Right renal pelvis (tissue), 4 donors: Measurements from ENCODE around the gene CREB1. TPM values are rescaled to one million over a fixed set of nuclear protein-coding genes. Genes with fewer than 3 reads are reported as not detected.
"Not testable (repeated sequence)": the region's sequence is repeated elsewhere in the genome, so short reads cannot be mapped to it uniquely, and the experiment has no call there.

Experiments
- DNase-seq, 4 donors: peaks; one replicate each; pipeline ENCODE4 v3.0.0-alpha.2; 2013; ENCODE audit warnings: low read depth in 4 of 4, low spot score in 3 of 4, missing footprints in 1 of 4
- polyA plus RNA-seq, 4 donors: library from polyadenylated mRNA; unstranded; fragments of 120-200 nt; gene quantifications; one replicate each; pipeline ENCODE4 v1.2.1, GENCODE V29; 2013; ENCODE audit not compliant: insufficient read length in 4 of 4

The CREB1 gene
- polyA plus RNA-seq, 4 donors = 60.7 to 74.9 (median 70.8) TPM

DNA sequence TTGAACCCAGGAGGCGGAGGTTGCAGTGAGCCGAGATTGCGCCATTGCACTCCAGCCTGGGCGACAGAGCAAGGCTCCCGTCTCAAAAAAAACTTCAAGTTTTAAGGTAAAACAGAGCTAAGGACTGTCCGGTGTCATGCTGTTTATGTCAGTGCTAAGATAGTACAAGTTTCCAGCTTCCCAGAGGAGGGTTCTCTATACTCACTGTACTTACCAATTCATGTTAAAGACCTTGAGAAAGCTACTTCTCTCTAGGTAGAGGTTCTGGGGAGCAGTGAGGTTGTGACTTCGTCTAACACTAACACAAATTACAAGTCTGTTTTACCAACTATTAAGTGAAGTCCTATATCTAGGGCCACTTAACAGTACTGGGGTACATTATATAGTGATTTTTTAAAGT is 76.6 kb downstream of the CREB1 start:
- no peak for DNase-seq

- DNase-seq = no peak
Measured at GRCh38 chr2:207606829-207607228, 77.1 kb downstream of the CREB1 start.

DNA sequence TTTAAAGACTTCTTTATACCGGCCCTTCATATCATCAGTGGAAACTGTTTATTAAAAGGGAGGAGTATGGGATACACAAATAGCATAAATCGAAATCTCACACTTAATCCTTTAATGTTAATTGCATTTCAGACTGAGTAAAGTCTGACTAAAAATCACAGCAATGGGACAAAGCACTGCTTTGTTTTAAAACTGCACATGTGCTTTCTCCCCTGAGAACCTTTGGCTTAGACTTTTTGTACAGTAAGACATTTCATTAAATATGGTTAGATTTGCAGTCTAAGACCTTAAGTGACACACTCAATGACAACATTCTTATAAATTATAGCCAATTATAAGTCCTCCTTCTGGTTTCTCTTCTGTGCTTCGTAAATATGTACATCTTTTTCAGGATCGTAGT is 83.0 kb downstream of the CREB1 start:
- DNase-seq = no peak

DNA sequence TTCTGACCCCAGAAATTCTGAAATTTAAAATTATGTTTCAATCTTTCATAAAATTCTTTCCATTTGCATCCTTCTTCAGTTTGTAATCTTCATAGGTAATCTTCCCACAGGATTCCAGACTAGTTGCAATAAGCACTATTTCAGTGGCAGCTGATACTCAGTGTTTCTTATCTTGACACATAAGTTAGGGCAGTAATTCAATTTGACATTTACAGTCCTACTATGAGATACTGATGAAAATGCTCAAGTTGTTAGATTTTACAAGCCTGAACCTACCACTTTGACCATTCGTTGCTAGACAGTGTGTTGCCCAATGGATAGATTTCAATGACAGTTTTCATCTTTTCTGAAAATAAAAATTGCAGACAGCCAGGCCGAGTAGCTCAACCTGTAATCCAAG is 85.1 kb downstream of the CREB1 start:
- no peak for DNase-seq

GRCh38 chr2:207616185-207616584 is 86.4 kb downstream of the CREB1 start:
- no peak for DNase-seq

GRCh38 chr2:207617011-207617671 is 87.4 kb downstream of the CREB1 start:
- no peak for DNase-seq

GRCh38 chr2:207619764-207620203 is 90.0 kb downstream of the CREB1 start:
- DNase-seq = no peak

DNA sequence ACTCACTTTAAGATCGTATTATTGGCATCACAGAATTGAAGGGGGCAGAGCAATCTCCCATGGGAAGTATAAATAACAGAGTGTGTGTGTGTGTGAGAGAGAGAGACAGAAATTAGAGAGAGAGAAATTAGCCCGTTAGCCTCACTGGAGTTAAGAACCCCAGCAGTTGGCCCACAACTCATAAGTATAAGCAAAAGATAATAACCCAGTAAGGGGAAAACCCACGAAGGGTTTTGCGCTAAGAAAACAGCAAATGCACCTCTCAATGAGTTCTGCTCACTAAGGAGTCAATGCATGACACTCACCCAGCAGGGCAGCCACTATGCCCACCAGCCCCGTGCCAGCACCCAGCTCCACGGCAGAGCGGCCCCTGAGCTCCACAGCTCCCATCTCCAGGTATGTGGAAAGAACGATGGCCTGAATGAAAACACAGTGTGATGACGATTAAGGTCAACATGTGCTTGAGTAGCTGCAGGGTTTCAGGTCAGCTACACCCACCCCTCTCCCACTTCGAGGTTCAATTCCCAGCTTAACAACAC is 91.8 kb downstream of the CREB1 start:
- no peak for DNase-seq

- peak; percentile 42 to 53 (median 48) for DNase-seq
Measured at GRCh38 chr2:207624185-207625013, 94.6 kb downstream of the CREB1 start.

- DNase-seq = peak; percentile 67 to 78 (median 70)
Measured at GRCh38 chr2:207625014-207625907, 95.5 kb downstream of the CREB1 start, which contains the start of gene METTL21A. METTL21A (minus strand) TSS chr2:207625394; CDS start chr2:207624375, 1,019 bp downstream.

DNA sequence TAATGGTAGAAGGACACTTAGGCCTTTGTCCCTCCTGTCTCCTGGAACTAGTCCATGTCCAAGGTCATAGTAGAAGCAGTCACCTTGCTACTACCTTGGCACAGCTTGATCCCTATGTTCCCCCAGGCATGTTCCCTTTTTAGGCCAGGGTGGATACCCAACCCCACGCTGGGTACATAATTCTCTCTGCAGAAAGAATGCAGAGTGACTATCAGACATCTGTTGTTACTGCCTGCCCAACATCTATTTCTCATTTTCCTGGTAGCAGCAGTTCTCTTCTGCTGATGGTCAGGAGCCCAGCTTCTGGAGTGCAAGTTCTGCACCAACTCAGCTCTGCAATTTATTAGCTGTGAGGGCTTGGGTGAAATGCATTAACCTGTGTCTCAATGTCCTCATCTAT is 99.8 kb downstream of the CREB1 start:
- DNase-seq = no peak

DNA sequence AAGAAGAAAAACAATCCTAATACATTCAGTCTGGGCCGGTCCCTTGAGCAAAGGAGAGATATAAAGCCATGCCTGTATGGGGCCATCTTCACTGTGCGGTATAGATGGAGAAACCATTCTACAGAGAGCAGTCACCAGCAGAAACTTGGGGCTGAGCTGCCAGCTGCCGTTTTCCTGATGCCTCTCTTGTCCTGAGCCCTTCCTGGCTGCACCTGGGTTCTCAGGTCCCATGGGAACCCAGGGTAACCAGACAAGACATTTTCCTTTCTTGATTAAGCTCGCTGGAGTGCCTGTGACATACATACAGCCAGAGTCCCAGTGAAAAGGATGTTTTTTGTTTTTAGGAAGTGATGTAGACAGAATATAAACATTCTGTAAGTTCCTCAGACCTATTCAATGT is 100.7 kb downstream of the CREB1 start:
- DNase-seq = no peak

- no peak for DNase-seq
Measured at GRCh38 chr2:207632575-207633493, 103.1 kb downstream of the CREB1 start.

DNA sequence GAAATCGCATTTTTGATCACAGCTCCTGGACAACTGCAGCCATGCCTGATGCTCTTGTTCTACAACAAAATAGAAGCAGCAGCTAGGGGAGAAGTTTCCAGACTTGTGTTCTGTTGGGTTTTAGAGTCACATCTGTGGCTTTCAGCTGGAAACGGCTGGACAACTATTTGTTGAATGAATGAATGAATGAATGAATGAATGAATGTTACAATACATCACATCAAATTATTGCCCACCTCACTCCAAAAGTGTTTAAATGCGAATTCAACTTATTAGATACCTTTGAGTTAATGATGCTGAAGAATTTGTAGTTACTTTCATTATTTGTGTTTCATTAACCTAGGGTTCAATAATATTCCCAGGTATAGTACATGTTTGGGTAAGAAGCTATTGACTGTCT is 103.9 kb downstream of the CREB1 start:
- no peak for DNase-seq

GRCh38 chr2:207635468-207636200 is 105.9 kb downstream of the CREB1 start:
- no peak for DNase-seq

DNA sequence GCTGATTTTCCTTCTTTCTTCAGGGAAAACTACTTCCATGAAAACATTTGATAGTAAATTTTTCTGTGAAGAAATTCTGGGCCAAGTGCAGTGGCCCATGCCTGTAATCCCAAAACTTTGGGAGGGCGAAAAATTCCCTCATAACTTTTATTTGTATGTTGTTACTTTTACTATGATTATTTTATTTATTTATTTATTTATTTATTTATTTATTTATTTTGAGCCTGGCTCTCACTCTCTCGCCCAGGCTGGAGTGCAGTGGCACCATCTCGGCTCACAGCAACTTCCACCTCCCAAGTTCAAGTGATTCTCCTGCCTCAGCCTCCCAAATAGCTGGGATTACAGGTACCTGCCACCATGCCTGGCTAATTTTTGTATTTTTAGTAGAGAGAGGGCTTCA is 109.5 kb downstream of the CREB1 start:
- not testable (repeated sequence) for DNase-seq

- no peak for DNase-seq
Measured at GRCh38 chr2:207640160-207640559, 110.4 kb downstream of the CREB1 start.

DNA sequence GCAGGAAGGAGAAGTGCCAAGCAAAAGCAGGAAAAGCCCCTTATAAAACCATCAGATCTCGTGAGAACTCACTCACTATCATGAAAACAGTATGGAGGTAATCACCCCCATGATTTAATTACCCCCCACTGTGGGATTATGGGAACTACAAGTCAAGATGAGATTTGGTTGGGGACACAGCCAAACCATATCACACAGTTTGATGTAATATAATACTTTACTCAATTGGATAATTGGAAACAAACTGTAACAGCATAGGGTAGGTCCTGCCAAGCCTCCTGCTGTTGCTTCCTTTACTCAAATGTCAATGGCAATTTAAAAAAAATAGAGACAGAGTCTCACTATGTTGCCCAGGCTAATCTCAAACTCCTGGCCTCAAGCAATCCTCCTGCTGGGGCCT is 110.9 kb downstream of the CREB1 start:
- no peak for DNase-seq

GRCh38 chr2:207643892-207644291 is 114.1 kb downstream of the CREB1 start:
- no peak for DNase-seq
